ENCODE measurements around the gene GNPAT.

GRCh38 chr1:231217056-231217455 lies 24.0 kb upstream of the GNPAT start:
- TF ChIP-seq, protein P1, sequence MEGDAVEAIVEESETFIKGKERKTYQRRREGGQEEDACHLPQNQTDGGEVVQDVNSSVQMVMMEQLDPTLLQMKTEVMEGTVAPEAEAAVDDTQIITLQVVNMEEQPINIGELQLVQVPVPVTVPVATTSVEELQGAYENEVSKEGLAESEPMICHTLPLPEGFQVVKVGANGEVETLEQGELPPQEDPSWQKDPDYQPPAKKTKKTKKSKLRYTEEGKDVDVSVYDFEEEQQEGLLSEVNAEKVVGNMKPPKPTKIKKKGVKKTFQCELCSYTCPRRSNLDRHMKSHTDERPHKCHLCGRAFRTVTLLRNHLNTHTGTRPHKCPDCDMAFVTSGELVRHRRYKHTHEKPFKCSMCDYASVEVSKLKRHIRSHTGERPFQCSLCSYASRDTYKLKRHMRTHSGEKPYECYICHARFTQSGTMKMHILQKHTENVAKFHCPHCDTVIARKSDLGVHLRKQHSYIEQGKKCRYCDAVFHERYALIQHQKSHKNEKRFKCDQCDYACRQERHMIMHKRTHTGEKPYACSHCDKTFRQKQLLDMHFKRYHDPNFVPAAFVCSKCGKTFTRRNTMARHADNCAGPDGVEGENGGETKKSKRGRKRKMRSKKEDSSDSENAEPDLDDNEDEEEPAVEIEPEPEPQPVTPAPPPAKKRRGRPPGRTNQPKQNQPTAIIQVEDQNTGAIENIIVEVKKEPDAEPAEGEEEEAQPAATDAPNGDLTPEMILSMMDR (IDR thresholded peaks at IDR 0.05; ENCODE audit: low read depth, low read length, missing input control), result no peak
- TF ChIP-seq SP1 (IDR thresholded peaks at IDR 0.05) (no peak), TAF1 (conservative IDR thresholded peaks at IDR 0.05) (no peak), EGR1 (IDR thresholded peaks at IDR 0.05; ENCODE audit: low read depth in 2 of 2) (no peak), YY1 (IDR thresholded peaks at IDR 0.05) (no peak), RAD21 (IDR thresholded peaks at IDR 0.05) (no peak), REST (IDR thresholded peaks at IDR 0.05) (no peak), JUND (IDR thresholded peaks at IDR 0.05) (no peak), HNF4A (conservative IDR thresholded peaks at IDR 0.05) (no peak), FOXA1 (IDR thresholded peaks at IDR 0.05) (no peak), GABPA (IDR thresholded peaks at IDR 0.05 in 1 of 2, conservative IDR thresholded peaks at IDR 0.05 in 1 of 2) (no peak), FOXA2 (IDR thresholded peaks at IDR 0.05) (no peak)
- TF ChIP-seq, protein P2, sequence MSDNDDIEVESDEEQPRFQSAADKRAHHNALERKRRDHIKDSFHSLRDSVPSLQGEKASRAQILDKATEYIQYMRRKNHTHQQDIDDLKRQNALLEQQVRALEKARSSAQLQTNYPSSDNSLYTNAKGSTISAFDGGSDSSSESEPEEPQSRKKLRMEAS (IDR thresholded peaks at IDR 0.05), result no peak
- TF ChIP-seq, protein P3, sequence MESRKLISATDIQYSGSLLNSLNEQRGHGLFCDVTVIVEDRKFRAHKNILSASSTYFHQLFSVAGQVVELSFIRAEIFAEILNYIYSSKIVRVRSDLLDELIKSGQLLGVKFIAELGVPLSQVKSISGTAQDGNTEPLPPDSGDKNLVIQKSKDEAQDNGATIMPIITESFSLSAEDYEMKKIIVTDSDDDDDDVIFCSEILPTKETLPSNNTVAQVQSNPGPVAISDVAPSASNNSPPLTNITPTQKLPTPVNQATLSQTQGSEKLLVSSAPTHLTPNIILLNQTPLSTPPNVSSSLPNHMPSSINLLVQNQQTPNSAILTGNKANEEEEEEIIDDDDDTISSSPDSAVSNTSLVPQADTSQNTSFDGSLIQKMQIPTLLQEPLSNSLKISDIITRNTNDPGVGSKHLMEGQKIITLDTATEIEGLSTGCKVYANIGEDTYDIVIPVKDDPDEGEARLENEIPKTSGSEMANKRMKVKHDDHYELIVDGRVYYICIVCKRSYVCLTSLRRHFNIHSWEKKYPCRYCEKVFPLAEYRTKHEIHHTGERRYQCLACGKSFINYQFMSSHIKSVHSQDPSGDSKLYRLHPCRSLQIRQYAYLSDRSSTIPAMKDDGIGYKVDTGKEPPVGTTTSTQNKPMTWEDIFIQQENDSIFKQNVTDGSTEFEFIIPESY (IDR thresholded peaks at IDR 0.05), result no peak
